ENCODE data around the gene EIF3M.

DNA sequence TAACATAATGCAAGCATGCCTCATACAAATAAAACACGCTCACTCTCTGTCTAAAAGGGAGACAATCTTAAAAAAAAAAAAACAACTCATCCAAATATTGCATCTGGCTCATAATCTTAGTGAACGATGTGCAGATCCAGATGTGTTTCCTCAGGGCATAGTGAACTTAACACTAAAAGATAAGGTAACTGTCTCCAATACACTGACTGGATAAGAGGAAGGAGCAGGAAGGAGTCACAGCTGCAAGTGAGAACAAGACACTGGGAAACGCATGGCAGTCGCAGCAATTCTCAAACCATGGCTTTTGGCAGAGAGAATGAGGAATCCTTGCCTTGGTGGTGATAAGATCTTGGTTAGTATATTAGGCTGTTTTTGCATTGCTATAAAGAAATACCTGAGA is 9.2 kb upstream of the EIF3M start:
- TF ChIP-seq, protein P1, sequence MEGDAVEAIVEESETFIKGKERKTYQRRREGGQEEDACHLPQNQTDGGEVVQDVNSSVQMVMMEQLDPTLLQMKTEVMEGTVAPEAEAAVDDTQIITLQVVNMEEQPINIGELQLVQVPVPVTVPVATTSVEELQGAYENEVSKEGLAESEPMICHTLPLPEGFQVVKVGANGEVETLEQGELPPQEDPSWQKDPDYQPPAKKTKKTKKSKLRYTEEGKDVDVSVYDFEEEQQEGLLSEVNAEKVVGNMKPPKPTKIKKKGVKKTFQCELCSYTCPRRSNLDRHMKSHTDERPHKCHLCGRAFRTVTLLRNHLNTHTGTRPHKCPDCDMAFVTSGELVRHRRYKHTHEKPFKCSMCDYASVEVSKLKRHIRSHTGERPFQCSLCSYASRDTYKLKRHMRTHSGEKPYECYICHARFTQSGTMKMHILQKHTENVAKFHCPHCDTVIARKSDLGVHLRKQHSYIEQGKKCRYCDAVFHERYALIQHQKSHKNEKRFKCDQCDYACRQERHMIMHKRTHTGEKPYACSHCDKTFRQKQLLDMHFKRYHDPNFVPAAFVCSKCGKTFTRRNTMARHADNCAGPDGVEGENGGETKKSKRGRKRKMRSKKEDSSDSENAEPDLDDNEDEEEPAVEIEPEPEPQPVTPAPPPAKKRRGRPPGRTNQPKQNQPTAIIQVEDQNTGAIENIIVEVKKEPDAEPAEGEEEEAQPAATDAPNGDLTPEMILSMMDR (IDR thresholded peaks at IDR 0.05) = no peak
- TF ChIP-seq POLR2A (IDR thresholded peaks at IDR 0.05) (no peak), POLR2AphosphoS5 (IDR thresholded peaks at IDR 0.05) (no peak)

Measured in breast epithelium (tissue), 3 donors.